Karpas-422 (cell line): ENCODE results near the gene ACSM2B. TPM values are rescaled to one million over a fixed set of nuclear protein-coding genes. Genes with fewer than 3 reads are reported as not detected.
"Not testable (repeated sequence)": the region's sequence is repeated elsewhere in the genome, so short reads cannot be mapped to it uniquely, and the experiment has no call there.

Source experiments
- DNase-seq: peaks from one replicate; pipeline ENCODE4 v3.0.0-alpha.2; 2015
- H2AFZ ChIP-seq: fragments of 200-600 bp; sonication (generic); 2 replicates; pipeline ENCODE4 v1.6.1; 2014; ENCODE audit warnings: antibody characterized with exemption, low read length, mixed read lengths
- H3K27ac ChIP-seq: fragments of 200-600 bp; sonication (generic); 2 replicates; pipeline ENCODE4 v1.5.1; 2014; ENCODE audit warnings: mild to moderate bottlenecking, low read length, moderate library complexity
- H3K27me3 ChIP-seq: fragments of 200-600 bp; sonication (generic); 2 replicates; pipeline ENCODE4 v1.6.1; 2014; ENCODE audit warnings: low read length, mixed read lengths
- H3K36me3 ChIP-seq: fragments of 200-600 bp; sonication (generic); 2 replicates; pipeline ENCODE4 v1.6.1; 2014; ENCODE audit warnings: low read length, mixed read lengths; ENCODE audit not compliant: insufficient read depth
- H3K4me1 ChIP-seq: fragments of 200-600 bp; sonication (generic); 2 replicates; pipeline ENCODE4 v1.6.1; 2014; ENCODE audit warnings: mild to moderate bottlenecking, low read length, mixed read lengths
- H3K4me2 ChIP-seq: fragments of 200-600 bp; sonication (generic); 2 replicates; pipeline ENCODE4 v1.6.1; 2014; ENCODE audit warnings: low read length, low read depth, mild to moderate bottlenecking; ENCODE audit not compliant: poor library complexity, severe bottlenecking
- H3K4me3 ChIP-seq: fragments of 200-600 bp; sonication (generic); 2 replicates; pipeline ENCODE4 v1.5.1; 2014; ENCODE audit warnings: mild to moderate bottlenecking, antibody characterized with exemption, low read length, mixed read lengths
- H3K79me2 ChIP-seq: fragments of 200-600 bp; sonication (generic); 2 replicates; pipeline ENCODE4 v1.6.1; 2014; ENCODE audit warnings: mild to moderate bottlenecking, low read length, mixed read lengths
- H3K9ac ChIP-seq: fragments of 200-600 bp; sonication (generic); 2 replicates; pipeline ENCODE4 v1.6.0; 2014; ENCODE audit warnings: low read length
- H3K9me2 ChIP-seq: fragments of 200-600 bp; sonication (generic), shearing (Covaris generic); replicated peaks from 2 replicates; pipeline ENCODE4 v1.6.0; 2014; ENCODE audit warnings: mild to moderate bottlenecking, low read length, moderate library complexity; ENCODE audit not compliant: insufficient read depth
- H3K9me3 ChIP-seq: fragments of 300-700, 200-600 bp; sonication (generic); 2 replicates; pipeline ENCODE4 v1.6.1; 2014; ENCODE audit warnings: low read length, mixed read lengths
- H4K20me1 ChIP-seq: fragments of 200-600 bp; sonication (generic); 2 replicates; pipeline ENCODE4 v1.6.1; 2014; ENCODE audit warnings: mild to moderate bottlenecking, antibody characterized with exemption, low read length, low read depth; ENCODE audit not compliant: insufficient read depth
- total RNA-seq: library from RNA; depleted of rRNA; stranded (reverse); fragments of >200 nt; shearing (Covaris generic); gene quantifications from 2 replicates; pipeline ENCODE4 v1.2.3, GENCODE V29; 2014; ENCODE audit warnings: low replicate concordance; rRNA removed

ACSM2B gene, protein sequence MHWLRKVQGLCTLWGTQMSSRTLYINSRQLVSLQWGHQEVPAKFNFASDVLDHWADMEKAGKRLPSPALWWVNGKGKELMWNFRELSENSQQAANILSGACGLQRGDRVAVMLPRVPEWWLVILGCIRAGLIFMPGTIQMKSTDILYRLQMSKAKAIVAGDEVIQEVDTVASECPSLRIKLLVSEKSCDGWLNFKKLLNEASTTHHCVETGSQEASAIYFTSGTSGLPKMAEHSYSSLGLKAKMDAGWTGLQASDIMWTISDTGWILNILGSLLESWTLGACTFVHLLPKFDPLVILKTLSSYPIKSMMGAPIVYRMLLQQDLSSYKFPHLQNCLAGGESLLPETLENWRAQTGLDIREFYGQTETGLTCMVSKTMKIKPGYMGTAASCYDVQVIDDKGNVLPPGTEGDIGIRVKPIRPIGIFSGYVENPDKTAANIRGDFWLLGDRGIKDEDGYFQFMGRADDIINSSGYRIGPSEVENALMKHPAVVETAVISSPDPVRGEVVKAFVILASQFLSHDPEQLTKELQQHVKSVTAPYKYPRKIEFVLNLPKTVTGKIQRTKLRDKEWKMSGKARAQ
- total RNA-seq = not detected in 2 replicates

- not testable (repeated sequence) for H3K4me2 ChIP-seq, H3K27ac ChIP-seq, H3K4me3 ChIP-seq, H3K36me3 ChIP-seq, H3K4me1 ChIP-seq, H4K20me1 ChIP-seq, H3K79me2 ChIP-seq, H3K27me3 ChIP-seq, H3K9ac ChIP-seq, H3K9me2 ChIP-seq, H2AFZ ChIP-seq, H3K9me3 ChIP-seq, DNase-seq
Observed at GRCh38 chr16:20576145-20576544, at the start of gene ACSM2B. Gene ACSM2B, minus strand, starts transcription at chr16:20576367. Its CDS starts 11,522 bp downstream, at chr16:20564845.

DNA sequence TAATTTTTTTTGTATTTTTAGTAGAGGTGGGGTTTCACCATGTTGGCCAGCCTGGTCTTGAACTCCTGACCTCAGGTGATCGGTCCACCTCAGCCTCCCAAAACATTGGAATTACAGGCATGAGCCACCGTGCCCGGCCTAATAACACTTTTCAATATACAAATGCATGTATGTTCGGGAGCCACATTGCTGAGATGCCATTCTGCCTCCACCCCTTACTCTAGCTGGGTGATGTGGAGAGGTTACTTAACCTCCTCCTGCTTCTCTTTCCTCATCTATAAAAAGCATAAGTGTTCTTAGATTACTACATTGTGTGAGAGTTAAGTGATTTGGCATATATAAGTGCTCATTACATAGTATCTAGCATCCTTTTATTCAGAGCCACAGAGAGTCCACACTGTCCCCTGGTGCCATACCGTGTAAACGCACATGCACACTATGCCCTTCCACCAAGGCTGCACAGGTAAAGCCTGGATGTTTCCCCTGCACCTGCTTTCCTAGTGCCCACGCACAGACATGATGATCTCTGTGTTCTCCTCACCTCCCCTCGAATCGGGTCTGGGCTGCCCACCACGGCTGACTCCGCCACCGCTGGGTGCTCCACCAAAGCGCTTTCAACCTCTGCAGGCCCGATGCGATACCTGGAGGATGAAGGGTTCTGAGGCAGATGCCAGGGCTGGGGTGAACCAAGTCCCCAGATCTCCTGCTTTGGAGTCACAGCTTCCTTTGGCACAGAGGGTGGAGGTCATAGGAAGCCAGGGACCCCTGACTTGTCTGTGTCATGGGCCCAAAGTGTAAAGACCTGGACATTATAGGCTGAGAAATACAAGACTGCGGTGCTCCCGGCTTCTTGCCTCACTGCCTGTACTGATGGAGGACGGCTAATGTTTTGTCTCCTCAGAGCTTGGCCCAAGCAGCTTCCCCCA is 49.0 kb upstream of the ACSM2B start:
- Histone ChIP-seq H3K27me3 (no peaks in the 10 kb centered on the region), H3K4me1 (no peaks in the 10 kb centered on the region), H2AFZ (no peak overlapping the region), H3K4me2 (no peak overlapping the region), H3K36me3 (no peaks in the 10 kb centered on the region), H3K9ac (no peak overlapping the region), H3K4me3 (no peak overlapping the region), H3K27ac (no peak overlapping the region), H4K20me1 (no peaks in the 10 kb centered on the region), H3K79me2 (no peaks in the 10 kb centered on the region), H3K9me3 (no peaks in the 10 kb centered on the region), H3K9me2 (no peaks in the 10 kb centered on the region)
- no peak for DNase-seq

DNA sequence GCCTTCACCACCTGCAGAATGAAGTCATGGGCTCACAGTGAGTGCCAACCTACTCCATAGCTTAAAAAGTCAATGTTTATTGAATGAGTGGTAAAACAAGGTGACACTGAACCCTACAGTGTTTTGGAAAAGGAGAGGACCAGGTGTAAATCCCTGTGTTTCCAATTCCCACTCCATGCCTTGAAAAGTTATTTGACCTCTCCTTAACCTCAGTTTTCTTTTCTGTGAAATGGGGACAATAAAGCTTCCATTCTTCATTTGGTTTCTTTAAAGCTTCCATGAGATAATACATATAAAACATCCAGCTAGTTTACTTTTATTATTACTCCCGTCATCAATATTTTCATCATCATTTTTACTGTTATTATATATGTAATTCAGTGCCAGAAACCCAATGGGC is 48.0 kb upstream of the ACSM2B start:
- Histone ChIP-seq H3K36me3 (no peaks in the 10 kb centered on the region), H3K9me3 (no peaks in the 10 kb centered on the region), H3K9ac (no peak overlapping the region), H3K27me3 (no peaks in the 10 kb centered on the region), H4K20me1 (no peaks in the 10 kb centered on the region), H3K27ac (no peak overlapping the region), H2AFZ (no peak overlapping the region), H3K4me3 (no peak overlapping the region), H3K79me2 (no peaks in the 10 kb centered on the region), H3K4me2 (no peak overlapping the region), H3K9me2 (no peaks in the 10 kb centered on the region), H3K4me1 (no peaks in the 10 kb centered on the region)
- no peak for DNase-seq

DNA sequence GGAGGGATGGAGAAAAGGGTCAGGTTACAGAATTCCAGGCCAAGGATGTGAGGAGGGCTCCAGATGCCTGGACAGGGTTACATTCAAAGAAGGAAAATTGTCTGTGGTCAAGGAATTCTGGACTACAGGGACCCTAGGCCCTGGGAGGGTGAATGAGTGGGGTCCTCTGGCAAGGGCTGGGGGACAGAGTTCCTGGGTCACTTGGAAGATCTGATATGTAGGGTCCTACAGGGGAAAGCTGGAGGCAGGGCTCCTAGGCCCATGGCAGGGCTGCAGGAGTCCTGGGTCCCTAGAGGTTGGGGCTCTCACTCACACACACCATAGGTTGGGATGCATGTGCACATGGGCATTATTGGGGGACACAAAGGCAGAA is 46.3 kb upstream of the ACSM2B start:
- Histone ChIP-seq H2AFZ (no peak overlapping the region), H3K4me2 (no peak overlapping the region), H3K9me3 (no peaks in the 10 kb centered on the region), H3K27ac (no peak overlapping the region), H3K4me1 (no peaks in the 10 kb centered on the region), H3K27me3 (no peaks in the 10 kb centered on the region), H3K9me2 (no peaks in the 10 kb centered on the region), H3K79me2 (no peaks in the 10 kb centered on the region), H3K9ac (no peak overlapping the region), H3K4me3 (no peak overlapping the region), H4K20me1 (no peaks in the 10 kb centered on the region), H3K36me3 (no peaks in the 10 kb centered on the region)
- DNase-seq = no peak

GRCh38 chr16:20621406-20621805 is 45.2 kb upstream of the ACSM2B start:
- Histone ChIP-seq H3K79me2 (no peaks in the 10 kb centered on the region), H3K27me3 (no peaks in the 10 kb centered on the region), H3K9me2 (no peaks in the 10 kb centered on the region)

DNA sequence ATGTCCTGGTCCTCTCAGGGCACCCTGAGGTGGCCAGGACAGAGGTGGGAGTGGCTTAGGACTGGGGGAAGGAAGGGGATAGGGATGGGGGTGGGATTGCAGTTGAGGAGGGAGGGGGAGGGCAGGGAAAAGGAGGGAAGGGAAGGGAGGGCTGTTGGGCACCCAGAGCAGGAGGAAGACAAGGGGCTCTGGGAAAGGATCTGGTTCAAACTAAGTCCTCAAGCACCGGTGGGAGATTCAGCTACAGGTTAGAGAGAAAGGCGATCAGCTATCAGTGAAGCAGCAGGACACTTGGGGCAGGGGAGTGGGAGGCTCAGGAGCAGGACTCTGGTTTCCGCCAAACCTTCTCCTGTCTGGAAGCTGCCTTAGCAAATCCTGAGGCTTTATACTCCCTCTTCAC is 44.6 kb upstream of the ACSM2B start:
- Histone ChIP-seq H4K20me1 (no peaks in the 10 kb centered on the region), H3K4me3 (no peak overlapping the region), H3K4me1 (no peaks in the 10 kb centered on the region), H3K9ac (no peak overlapping the region), H3K36me3 (no peaks in the 10 kb centered on the region), H3K79me2 (no peaks in the 10 kb centered on the region), H3K9me3 (no peaks in the 10 kb centered on the region), H3K4me2 (no peak overlapping the region), H3K27ac (no peak overlapping the region), H2AFZ (no peak overlapping the region), H3K9me2 (no peaks in the 10 kb centered on the region), H3K27me3 (no peaks in the 10 kb centered on the region)
- no peak for DNase-seq

More at GRCh38 chr16:20621406-20621805, 45.2 kb upstream of the ACSM2B start:
- Histone ChIP-seq H3K27ac (no peak overlapping the region), H3K4me2 (no peak overlapping the region), H3K4me3 (no peak overlapping the region), H3K9me3 (no peaks in the 10 kb centered on the region), H3K36me3 (no peaks in the 10 kb centered on the region), H3K4me1 (no peaks in the 10 kb centered on the region), H4K20me1 (no peaks in the 10 kb centered on the region), H2AFZ (no peak overlapping the region), H3K9ac (no peak overlapping the region)
- no peak for DNase-seq

DNA sequence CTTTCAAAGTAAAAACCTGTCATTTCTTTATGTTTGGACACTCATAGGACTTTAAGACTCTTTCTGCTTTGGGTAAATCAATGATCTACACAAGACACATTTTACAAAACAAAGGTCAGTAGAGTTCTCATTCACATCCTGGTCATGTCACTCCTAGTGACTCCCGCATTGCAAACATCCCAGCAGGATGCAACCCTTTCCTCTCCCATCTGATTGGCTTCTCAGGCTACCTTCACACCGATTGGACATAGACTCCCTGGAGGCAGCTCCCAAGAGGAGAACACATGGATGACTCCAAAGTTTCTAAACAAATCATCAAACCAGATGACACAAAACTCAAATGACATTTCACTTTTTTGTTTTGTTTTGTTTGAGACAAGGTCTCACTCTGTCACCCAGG is 43.8 kb upstream of the ACSM2B start:
- H3K36me3 ChIP-seq = no peaks in the 10 kb centered on the region
- no peaks in the 10 kb centered on the region for H3K4me1 ChIP-seq
- H4K20me1 ChIP-seq = no peaks in the 10 kb centered on the region
- H3K9ac ChIP-seq = no peak overlapping the region
- no peak overlapping the region for H3K4me2 ChIP-seq
- H3K9me3 ChIP-seq = no peaks in the 10 kb centered on the region
- no peak overlapping the region for H3K27ac ChIP-seq
- no peaks in the 10 kb centered on the region for H3K27me3 ChIP-seq
- H3K79me2 ChIP-seq = no peaks in the 10 kb centered on the region
- no peak for DNase-seq
- no peaks in the 10 kb centered on the region for H3K9me2 ChIP-seq
- H3K4me3 ChIP-seq = no peak overlapping the region
- H2AFZ ChIP-seq = no peak overlapping the region

DNA sequence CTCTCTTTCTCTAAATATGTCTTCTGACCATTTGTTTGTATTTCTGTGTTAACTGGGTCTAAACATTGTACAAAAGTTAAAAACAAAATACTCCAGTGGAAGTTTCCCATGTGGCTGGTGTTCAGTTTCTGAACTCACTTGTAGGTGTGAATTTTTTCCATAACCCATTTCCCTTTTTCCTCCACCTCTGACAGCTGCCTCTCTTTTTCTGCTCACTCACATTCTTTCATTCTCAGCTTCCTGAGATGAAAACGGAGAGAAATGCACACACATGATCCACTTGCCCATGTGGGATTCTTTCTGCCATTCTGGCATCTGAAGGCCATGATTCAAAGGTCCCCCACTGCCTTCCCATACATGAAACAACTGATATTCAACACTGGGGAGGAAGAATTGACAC is 41.1 kb upstream of the ACSM2B start:
- no peaks in the 10 kb centered on the region for H3K36me3 ChIP-seq
- H3K9me3 ChIP-seq = no peaks in the 10 kb centered on the region
- H3K9me2 ChIP-seq = no peaks in the 10 kb centered on the region
- no peak overlapping the region for H3K4me3 ChIP-seq
- DNase-seq = no peak
- H2AFZ ChIP-seq = no peak overlapping the region
- H3K27me3 ChIP-seq = no peaks in the 10 kb centered on the region
- no peaks in the 10 kb centered on the region for H3K79me2 ChIP-seq
- H3K4me2 ChIP-seq = no peak overlapping the region
- no peaks in the 10 kb centered on the region for H3K4me1 ChIP-seq
- H4K20me1 ChIP-seq = no peaks in the 10 kb centered on the region
- H3K9ac ChIP-seq = no peak overlapping the region
- no peak overlapping the region for H3K27ac ChIP-seq
